ENCODE results near the gene PLRG1. TPM values are rescaled to one million over a fixed set of nuclear protein-coding genes. Genes with fewer than 3 reads are reported as not detected.
A peak's percentile ranks its signal among the peaks of the same experiment; 100 is the strongest.

The PLRG1 gene
- total RNA-seq, 1 donor from 2014 or later = 55.7 TPM

- Histone ChIP-seq H3K4me3 (no peak overlapping the region), H3K27me3 (ENCODE audit: low read depth) (no peaks in the 10 kb centered on the region), H3K27ac (no peak overlapping the region), H3K36me3 (no peaks in the 10 kb centered on the region), H3K9me3 (no peaks in the 10 kb centered on the region), H3K4me1 (no peaks in the 10 kb centered on the region)
- DNase-seq (no peak), ATAC-seq (no peak)
- intact Hi-C loops (cut with DNase I) = no loop called here
- TF ChIP-seq CTCF (IDR thresholded peaks at IDR 0.05) = no peak
Measured at GRCh38 chr4:154591890-154592289, 41.7 kb upstream of the PLRG1 start.

GRCh38 chr4:154590329-154591006 is 40.3 kb upstream of the PLRG1 start, which contains the start of gene FGA:
FGA (minus strand) TSS chr4:154590742; CDS start chr4:154590687, 55 bp downstream.
- no peak for TF ChIP-seq CTCF (IDR thresholded peaks at IDR 0.05)
- ATAC-seq = peak; percentile 87
- Histone ChIP-seq H3K9me3 (no peaks in the 10 kb centered on the region), H3K27ac (no peak within 1 kb of the TSS), H3K4me1 (no peaks in the 10 kb centered on the region), H3K36me3 (no peaks in the 10 kb centered on the region), H3K27me3 (ENCODE audit: low read depth) (no peaks in the 10 kb centered on the region), H3K4me3 (no peak within 1 kb of the TSS)
- intact Hi-C loops (cut with DNase I) = no loop called here
- DNase-seq = no peak

GRCh38 chr4:154589296-154590197 is 39.3 kb upstream of the PLRG1 start:
- H3K4me3 ChIP-seq = peak overlapping the region; percentile 3
- H3K27me3 ChIP-seq (ENCODE audit: low read depth) = no peaks in the 10 kb centered on the region

GRCh38 chr4:154588198-154588597 is 38.0 kb upstream of the PLRG1 start:
- DNase-seq = no peak
- no peaks in the 10 kb centered on the region for H3K9me3 ChIP-seq
- no peak for ATAC-seq
- no peak overlapping the region for H3K27ac ChIP-seq
- no peaks in the 10 kb centered on the region for H3K36me3 ChIP-seq
- H3K4me3 ChIP-seq = no peak overlapping the region
- H3K4me1 ChIP-seq = no peaks in the 10 kb centered on the region
- no peaks in the 10 kb centered on the region for H3K27me3 ChIP-seq (ENCODE audit: low read depth)
- no peak for TF ChIP-seq CTCF (IDR thresholded peaks at IDR 0.05)
- intact Hi-C loops (cut with DNase I) = no loop called here

More at GRCh38 chr4:154589296-154590197, 39.3 kb upstream of the PLRG1 start:
- Histone ChIP-seq H3K27ac (no peak overlapping the region), H3K4me1 (no peaks in the 10 kb centered on the region), H3K9me3 (no peaks in the 10 kb centered on the region), H3K36me3 (no peaks in the 10 kb centered on the region)
- no peak for DNase-seq
- ATAC-seq = no peak
- intact Hi-C loops (cut with DNase I) = no loop called here
- no peak for TF ChIP-seq CTCF (IDR thresholded peaks at IDR 0.05)

- Histone ChIP-seq H3K4me1 (no peaks in the 10 kb centered on the region), H3K36me3 (no peaks in the 10 kb centered on the region), H3K27ac (no peak overlapping the region), H3K27me3 (ENCODE audit: low read depth) (no peaks in the 10 kb centered on the region), H3K9me3 (no peaks in the 10 kb centered on the region), H3K4me3 (no peak overlapping the region)
- ATAC-seq (no peak), DNase-seq (no peak)
- TF ChIP-seq CTCF (IDR thresholded peaks at IDR 0.05) = no peak
- intact Hi-C loops (cut with DNase I) = no loop called here
Measured at GRCh38 chr4:154586296-154587033, 36.3 kb upstream of the PLRG1 start.
